ENCODE data around the gene VWA7.
"Not testable (repeated sequence)": the region's sequence is repeated elsewhere in the genome, so short reads cannot be mapped to it uniquely, and the experiment has no call there.

The VWA7 gene, protein sequence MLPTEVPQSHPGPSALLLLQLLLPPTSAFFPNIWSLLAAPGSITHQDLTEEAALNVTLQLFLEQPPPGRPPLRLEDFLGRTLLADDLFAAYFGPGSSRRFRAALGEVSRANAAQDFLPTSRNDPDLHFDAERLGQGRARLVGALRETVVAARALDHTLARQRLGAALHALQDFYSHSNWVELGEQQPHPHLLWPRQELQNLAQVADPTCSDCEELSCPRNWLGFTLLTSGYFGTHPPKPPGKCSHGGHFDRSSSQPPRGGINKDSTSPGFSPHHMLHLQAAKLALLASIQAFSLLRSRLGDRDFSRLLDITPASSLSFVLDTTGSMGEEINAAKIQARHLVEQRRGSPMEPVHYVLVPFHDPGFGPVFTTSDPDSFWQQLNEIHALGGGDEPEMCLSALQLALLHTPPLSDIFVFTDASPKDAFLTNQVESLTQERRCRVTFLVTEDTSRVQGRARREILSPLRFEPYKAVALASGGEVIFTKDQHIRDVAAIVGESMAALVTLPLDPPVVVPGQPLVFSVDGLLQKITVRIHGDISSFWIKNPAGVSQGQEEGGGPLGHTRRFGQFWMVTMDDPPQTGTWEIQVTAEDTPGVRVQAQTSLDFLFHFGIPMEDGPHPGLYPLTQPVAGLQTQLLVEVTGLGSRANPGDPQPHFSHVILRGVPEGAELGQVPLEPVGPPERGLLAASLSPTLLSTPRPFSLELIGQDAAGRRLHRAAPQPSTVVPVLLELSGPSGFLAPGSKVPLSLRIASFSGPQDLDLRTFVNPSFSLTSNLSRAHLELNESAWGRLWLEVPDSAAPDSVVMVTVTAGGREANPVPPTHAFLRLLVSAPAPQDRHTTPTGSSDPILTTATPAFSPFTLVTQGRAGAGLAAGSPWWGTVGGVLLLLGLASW

DNA sequence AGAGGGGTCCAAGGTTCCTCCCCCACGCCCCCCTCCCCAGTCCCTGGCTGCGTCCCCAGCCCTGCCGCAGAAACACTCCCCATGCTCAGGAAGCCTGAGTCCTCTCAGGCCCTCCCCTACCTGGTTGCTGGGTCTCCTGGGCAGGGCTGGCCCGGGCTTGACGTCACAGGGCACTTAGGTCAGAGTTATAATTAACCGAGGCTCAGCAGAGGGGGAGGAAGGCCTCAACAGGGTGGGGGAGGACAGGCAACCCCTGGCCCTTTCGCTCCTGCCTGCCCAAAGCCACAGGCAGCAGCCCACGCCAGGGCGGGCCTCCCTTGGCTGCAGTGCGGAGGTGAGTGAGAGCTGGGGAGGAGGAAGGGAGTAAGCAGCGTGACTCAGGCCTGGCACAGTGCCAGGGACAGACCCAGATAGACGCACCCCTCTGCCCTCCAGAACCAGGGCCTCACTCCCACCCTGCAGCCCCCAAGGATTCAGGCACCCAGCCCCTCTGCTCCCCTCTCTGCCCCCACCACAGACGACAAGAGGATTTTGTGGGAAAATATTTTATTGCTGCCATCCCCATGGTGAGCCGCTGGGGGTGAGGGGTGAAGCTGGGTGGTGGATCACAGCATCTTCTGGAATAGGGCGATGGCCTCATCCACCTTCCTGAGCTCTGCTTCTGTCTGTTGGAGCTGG lies at the start of gene VWA7:
Gene VWA7, minus strand, starts transcription at position 340 of the 678 bp plus-strand sequence. CDS start 549 bp downstream, outside the sequence.
- FAIRE-seq (no peak), DNase-seq (ENCODE audit: insufficient read length, low spot score) (no peak)
- TF ChIP-seq, protein P1, sequence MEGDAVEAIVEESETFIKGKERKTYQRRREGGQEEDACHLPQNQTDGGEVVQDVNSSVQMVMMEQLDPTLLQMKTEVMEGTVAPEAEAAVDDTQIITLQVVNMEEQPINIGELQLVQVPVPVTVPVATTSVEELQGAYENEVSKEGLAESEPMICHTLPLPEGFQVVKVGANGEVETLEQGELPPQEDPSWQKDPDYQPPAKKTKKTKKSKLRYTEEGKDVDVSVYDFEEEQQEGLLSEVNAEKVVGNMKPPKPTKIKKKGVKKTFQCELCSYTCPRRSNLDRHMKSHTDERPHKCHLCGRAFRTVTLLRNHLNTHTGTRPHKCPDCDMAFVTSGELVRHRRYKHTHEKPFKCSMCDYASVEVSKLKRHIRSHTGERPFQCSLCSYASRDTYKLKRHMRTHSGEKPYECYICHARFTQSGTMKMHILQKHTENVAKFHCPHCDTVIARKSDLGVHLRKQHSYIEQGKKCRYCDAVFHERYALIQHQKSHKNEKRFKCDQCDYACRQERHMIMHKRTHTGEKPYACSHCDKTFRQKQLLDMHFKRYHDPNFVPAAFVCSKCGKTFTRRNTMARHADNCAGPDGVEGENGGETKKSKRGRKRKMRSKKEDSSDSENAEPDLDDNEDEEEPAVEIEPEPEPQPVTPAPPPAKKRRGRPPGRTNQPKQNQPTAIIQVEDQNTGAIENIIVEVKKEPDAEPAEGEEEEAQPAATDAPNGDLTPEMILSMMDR (IDR thresholded peaks at IDR 0.05; ENCODE audit: insufficient read depth, missing control alignments), result no peak

DNA sequence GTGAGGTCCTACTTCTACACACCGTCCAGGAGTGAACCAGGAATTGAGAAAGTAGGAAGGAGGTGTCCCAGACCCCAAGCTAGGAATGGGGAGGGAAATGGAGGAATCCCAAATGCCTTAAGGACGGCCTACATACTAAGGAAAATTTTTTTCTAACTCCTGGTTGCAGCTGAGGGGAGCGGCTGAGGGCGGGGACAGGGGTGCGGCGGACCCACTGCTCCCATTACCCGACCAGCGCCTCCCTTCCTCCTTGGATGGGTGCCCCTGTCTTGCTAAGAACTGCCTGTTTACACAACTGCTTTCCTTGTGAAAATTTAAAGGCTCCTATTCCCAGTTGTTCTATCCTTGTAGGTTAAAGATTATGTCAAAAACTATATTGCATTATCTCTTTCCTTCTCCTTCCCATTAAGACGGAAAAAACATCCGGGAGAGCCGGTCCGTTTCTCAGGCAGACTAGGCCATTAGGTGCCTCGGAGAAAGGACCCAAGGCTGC lies 49.7 kb upstream of the VWA7 start:
- TF ChIP-seq, protein P1 (IDR thresholded peaks at IDR 0.05; ENCODE audit: insufficient read depth, missing control alignments), result no peak
- FAIRE-seq (no peak), DNase-seq (ENCODE audit: insufficient read length, low spot score) (no peak)

DNA sequence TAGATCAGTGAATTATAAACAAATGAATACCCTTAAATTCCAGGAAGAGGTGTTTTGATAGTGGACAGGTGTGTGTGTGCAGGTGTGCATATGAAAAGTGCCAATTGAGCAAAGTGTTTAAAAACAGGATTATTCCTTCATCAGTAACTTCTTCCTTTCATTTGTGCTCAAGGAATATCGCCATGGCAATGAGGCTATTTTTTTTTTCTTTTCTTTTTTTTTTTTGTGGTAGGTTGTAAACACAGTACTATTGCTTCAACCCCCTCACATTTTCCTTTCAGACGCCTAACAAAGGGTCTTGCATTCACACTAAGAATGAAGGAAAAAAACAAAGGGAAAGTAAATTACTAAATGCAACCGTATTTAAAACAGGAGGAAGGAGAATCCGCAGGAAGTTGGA lies 48.4 kb upstream of the VWA7 start:
- no peak for FAIRE-seq
- TF ChIP-seq, protein P1 (IDR thresholded peaks at IDR 0.05; ENCODE audit: insufficient read depth, missing control alignments), result no peak
- no peak for DNase-seq (ENCODE audit: insufficient read length, low spot score)

DNA sequence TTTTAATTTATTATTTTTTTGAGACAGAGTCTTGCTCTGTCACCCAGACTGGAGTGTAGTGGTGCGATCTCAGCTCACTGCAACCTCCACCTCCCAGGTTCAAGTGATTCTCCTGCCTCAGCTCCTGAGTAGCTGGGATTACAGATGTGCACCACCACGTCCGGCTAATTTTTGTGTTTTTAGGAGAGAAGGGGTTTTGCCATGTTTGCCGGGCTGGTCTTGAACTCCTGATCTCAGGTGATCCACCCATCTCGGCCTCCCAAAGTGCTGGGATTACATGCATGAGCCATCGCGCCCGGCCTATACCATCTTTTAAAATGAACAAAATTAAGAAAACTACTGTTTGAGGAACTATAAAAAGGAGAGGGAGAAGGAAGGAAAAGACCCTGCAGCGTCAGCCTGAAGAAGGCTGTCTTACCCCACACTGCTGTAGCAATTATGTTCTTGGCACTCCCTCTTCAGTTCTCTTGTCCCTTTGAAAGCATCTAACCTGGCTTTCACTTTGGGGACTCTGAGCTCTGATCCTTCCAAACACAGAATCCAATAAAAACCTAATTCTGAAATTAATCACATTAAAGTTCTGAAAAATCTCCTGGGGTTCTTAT lies 46.6 kb upstream of the VWA7 start:
- FAIRE-seq; DNase-seq (ENCODE audit: insufficient read length, low spot score): not testable (repeated sequence)

DNA sequence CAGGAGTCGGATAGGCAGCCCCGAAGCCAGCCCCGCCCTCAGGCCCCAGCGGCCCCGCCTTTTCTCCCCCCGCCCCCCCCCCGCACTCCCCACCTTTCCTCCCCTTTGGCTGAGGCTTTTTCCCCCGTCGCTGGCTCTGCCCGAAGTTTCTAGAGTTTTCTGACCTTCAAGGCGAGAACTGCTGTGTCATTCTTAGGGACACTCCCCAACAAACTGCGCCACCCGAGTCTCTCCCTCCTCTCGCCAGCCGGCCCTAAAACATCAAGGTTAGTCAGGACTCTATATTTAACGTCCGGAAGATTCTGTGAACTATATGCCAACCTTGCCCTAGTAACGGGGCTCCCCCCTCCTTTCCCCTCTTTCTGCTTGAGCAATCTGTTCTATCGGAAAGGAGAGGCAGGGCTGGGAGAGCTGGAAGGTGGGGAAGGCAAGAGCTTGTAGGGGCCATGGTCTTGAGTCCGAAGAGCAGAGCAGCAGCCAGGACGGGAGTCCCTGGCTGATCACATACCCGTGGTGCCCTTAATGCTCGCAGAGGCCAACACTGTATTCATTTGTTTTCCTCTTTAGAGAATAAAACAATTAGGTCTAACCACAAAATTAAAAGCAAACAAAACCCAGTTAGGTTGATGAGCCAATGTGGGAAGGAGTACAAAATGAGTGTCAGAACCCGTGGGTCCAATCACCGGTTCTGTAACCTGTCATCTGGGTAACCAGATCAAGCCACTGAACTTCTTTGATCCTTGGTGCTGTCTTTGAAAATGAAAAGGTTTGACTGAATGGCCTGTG lies 45.1 kb upstream of the VWA7 start:
- DNase-seq (ENCODE audit: insufficient read length, low spot score) (no peak), FAIRE-seq (no peak)
- TF ChIP-seq, protein P1 (IDR thresholded peaks at IDR 0.05; ENCODE audit: insufficient read depth, missing control alignments), result no peak

DNA sequence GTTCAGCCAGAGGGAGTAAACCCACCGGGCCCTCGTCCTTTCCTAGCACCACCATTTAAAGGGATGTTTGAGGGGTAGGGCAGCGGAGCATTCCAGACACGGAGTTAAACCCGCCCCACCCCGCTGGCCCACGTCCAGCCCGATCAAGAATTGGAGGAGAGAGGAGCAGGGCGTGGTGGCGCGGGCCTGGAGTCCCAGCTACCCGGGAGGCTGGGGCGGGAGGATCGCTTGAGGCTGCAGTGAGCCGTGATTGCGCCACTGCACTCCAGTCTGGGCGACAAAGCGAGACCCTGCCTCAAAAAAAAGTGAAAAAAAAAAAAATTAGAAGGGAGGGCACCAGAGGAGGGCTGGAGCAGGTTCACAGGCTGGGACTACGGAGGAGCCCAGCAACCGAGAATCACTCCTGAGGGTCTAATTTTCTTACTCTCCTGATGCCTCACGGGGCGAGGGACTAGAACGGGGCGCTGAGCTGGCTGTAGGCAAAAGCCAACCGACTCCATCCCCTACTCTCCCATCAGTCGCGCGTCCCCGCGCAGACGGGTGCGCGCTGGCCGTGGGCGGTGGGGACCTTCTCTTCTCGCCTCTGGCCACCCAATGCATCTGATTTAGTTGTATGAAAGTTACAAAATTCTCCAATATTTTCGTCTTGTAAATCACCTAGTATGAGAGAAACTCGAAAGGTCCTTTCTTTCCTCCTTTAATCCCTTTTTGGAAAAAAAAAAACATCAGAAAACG lies 44.3 kb upstream of the VWA7 start:
- TF ChIP-seq, protein P1 (IDR thresholded peaks at IDR 0.05; ENCODE audit: insufficient read depth, missing control alignments), result no peak
- FAIRE-seq (no peak), DNase-seq (ENCODE audit: insufficient read length, low spot score) (peak; percentile 74)

DNA sequence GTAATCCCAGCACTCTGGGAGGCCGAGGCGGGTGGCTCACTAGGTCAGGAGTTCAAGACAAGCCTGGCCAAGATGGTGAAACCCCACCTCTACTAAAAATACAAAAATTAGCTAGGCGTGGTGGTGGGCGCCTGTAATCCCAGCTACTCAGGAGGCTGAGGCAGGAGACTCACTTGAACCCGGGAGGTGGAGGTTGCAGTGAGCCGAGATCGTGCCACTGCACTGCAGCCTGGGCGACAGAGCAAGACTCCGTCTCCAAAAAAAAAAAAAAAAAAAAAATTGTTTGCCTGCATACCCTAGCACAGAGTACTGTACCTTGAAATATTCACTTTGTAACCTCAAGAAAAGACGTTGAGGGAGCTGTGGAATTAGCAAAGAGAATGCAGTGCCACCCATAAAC lies 43.3 kb upstream of the VWA7 start:
- FAIRE-seq; DNase-seq (ENCODE audit: insufficient read length, low spot score): not testable (repeated sequence)
